ENCODE measurements around the gene RHBDF2.

The RHBDF2 gene

DNA sequence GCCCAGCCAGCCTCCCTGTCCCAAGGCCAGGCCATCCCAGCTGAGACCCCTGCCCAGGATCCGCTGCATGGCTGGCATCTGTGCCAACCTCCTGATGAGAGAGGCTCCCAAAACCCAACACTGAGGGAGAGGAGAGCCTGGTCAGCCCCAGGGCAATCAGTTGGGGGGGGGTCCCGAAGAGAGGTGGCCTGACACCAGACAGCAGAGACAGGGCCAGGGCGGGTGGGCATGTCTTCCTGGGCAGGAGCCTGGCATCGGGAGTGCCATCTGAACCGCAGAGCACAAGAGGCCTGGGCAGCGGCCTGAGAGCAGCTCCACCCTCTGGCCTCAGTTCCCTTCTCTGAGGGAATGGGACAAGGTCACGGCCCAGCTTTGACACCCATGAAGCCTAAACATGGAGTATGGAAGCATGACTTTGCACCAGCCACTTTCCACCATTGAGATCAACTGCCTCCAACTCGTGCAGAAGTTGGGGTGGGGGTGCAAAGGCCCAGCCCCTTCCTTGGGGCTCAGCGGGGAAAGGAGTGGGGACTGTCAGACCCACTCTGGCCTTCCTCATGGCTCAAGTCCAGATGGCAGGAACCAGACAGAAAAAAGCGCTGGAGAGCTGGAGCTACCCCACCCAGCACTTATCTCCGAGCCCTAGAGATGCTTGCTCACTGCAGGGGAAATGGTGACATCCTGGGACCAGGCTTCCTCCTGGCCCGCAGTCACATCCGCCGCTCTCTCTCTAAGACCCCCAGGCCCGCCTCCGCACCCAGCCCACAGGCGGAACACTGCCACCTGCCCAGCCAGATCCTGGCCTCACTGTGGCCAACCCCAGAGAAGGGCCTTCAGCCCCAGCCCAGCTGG, 9.7 kb downstream of the RHBDF2 start:
- no peak for DNase-seq (ENCODE audit: low read depth, low spot score)
- no peak overlapping the region for H3K4me3 ChIP-seq (ENCODE audit: low read length)

DNA sequence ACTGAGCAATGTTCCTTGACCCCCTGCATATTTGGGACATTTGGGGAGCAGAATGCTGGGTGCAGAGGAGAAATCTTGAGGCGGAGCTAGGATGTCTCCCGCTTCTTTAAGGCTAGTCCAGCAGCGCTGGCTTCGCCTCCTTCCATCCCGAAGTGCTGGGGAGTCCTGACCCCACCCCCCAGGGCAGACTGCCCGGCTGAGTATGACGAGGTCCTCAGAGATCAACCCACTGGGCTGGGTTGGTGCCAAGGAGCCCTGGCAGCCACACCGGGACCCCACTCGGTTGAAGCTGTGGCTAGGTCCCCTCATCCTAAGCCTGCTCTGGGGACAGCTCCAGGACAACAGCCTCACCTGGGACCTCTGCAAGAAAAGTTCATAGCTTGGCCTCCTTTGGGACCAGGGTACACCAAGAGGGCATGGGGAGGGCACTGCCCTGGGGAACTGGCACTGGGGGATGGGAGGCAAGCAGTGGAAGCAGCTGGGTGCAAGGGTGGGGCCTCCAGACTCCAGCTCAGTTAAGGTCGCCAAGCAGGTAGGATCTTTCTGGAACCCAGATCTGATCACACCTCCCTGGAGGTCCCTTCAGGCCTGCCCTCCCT, 11.0 kb downstream of the RHBDF2 start:
- H3K4me3 ChIP-seq (ENCODE audit: low read length): no peak overlapping the region
- DNase-seq (ENCODE audit: low read depth, low spot score): no peak

DNA sequence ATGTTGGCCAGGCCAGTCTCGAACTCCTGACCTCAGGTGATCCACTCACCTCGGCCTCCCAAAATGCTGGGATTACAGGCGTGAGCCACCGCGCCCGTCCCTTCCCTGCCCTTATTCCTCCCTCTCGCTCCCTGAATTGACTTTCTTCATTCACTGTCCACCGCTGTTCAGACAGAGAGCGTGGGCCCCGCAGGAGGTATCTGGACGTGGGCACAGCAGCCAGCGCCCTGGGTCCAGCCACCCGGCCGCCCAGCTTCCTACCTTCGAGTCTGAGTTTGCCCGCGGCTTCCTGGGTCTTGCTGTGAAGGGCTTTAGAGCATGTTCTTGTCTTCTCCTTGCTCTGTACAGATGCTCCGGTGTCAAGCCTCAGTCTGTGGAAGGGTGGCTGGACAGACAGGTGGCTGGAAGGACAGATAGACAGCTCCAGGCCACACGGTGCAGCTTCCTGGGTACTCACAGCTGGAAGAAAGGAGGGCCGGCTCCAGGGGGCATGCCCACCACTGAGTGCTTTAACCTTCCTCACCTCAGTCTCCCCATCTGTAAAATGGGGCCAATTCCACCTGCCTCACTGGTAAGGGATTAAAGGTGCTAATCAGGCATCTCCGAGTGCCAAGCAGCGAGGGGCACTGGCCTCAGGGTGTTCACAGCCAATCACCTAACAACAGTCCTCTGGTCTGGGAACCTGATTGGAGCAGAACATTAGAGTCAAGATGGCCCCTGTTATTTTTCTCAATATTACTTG, 13.6 kb downstream of the RHBDF2 start:
- H3K4me3 ChIP-seq (ENCODE audit: low read length): no peak overlapping the region
- DNase-seq (ENCODE audit: low read depth, low spot score): no peak

DNA sequence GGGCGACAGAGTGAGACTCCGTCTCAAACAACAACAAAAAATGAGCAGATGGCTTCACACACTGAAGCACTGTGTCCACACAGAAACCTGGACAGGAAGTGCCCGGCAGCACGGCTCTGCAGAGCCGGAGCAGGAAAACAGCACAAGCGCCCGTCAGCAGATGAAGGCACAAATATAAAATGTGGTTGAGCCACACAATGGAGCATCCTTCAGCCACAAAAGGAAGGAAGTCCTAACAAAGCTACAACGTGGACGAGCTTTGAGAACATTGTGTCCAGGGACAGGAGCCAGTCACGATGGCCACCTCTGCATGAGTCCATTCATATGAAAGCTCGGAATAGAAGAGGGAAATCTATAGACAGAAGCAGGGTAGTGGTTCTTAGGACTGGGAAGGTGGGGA, 15.7 kb downstream of the RHBDF2 start:
- no peak for DNase-seq (ENCODE audit: low read depth, low spot score)
- H3K4me3 ChIP-seq (ENCODE audit: low read length): no peak overlapping the region

DNA sequence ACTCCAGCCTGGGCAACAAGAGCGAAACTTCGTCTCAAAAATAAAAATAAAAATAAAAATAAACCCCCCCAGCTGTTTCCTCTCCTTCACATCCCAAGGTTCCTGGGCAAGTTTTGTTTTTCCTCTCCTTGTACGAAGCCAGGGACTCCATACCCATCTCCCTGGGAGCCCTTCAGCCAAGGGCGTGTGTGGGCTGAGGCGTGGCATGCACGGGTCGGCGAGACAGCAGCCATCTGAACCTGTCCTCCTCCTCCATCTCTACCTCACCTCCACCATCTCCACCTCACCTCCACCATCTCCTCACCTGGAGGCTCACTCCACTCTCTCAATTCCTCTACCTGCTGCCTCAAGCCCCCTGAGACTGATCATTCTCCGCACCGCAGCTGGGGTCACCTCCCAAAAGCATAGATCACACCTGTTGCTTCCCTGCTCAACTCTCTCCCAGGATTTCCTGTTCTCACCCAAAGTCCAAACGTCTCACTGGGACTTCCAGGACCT, 16.9 kb downstream of the RHBDF2 start:
- no peak overlapping the region for H3K4me3 ChIP-seq (ENCODE audit: low read length)
- no peak for DNase-seq (ENCODE audit: low read depth, low spot score)

DNA sequence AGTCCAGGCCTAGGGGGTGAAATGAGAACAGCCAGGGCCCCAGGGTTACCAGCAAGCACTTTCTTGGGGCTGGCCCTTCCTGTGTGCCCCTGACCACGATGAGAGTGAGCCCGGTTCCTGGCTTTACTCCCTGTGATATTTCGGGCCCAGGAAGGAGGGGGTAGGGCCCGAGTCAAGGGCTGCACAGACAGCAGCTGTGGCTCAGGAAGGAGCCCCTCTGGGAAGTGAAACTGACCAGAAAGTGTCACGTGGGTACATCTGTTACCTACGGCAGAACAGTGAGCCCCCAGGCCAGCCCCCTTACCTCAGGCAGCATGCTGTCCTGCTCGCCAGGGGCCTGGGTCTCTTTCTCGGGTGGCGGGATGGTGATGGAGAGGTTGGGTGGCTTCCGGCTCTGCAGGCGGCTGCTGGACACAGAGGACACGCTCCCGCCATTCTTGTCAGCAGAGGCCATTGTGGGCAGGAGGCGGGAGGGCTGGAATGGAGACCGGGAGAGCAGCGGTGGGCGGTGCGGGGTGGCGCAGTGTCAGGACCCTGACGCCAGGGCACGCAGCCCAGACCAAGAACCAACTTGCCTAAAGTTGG, 20.1 kb downstream of the RHBDF2 start:
- DNase-seq (ENCODE audit: low read depth, low spot score): no peak
- H3K4me3 ChIP-seq (ENCODE audit: low read length): no peak overlapping the region

DNA sequence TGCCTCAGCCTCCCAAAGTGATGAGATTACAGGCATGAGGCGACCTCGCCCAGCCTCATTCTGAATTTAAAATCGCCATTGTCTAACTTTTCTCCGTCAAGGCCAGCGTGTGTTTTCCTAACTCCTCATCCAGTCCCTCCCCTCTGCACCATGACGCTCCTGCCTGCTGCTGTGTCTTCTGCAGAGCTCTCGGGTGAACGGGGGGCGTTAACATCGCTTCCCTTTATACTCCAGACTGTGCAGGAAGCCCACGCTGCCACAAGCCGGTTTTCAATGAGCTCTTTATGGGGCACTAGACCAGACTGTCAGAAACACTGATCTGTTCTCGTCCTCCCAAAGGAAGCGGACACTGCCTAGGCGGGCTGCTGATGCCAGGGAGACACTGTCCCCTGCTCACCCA, 20.6 kb downstream of the RHBDF2 start:
- no peak overlapping the region for H3K4me3 ChIP-seq (ENCODE audit: low read length)
- no peak for DNase-seq (ENCODE audit: low read depth, low spot score)

DNA sequence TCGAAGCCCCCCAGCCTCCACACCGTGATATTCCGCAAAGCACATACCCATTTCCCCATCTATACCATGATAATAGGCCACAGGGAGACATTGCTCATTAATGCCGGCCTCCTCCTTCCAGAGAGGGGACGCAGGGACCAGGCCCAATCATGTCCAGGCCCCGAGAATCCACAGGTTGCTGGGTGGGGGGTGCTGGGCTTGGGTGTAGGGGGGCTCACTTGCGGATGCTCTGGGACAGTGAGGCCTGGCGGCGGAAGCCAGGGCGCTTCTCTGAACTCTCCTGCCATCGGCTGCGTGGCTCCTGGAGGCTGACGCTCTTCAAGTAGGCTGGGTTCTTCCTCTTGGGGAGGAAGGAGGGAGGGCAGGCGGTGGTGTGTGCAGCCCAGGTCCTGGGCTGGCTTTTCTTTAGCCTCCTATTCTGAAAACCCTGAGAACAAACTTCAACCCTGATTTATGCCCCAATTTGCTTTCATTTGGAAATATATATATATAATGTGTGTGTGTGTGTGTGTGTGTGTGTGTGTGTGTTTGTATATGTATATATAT, 21.6 kb downstream of the RHBDF2 start:
- no peak for DNase-seq (ENCODE audit: low read depth, low spot score)
- no peak overlapping the region for H3K4me3 ChIP-seq (ENCODE audit: low read length)

DNA sequence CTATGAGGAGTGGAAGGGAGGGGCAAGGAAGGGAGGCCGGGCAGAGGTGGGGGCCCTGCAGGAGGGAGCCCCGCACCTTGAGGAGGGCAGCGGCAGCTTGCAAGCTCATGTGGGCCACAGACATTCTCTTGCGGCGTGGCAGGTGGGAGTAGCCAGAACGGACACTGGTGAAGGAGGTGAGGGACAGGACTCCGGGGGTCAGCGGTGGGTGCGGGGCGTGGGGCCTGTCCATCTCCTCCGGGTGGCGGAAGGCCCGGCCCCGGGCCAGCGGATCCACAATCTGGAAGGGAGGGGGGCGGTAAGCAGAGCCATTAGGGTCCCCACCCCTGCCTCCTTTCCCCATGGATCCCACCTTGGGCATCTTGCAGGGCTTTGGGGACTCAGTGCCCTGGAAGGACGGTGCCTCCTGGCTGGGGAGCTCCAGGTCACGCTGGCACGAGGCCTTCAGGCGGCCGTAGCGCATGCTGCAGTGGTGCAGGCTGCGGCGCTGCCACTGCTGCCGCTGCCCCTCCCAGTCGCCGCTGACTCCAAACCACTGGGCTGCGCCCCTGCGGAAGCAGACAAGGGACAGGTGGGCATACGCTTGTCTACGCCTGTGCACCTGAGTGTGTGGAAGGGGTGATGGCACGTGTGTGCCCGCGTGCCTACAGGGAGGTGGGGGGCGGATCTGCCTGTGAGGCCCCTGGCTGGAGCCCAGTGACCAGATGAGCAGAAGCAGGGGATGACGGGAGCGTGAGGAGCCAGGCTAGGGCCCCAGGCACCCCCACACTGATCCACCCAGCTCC, 22.3 kb downstream of the RHBDF2 start:
- DNase-seq (ENCODE audit: low read depth, low spot score): no peak
- H3K4me3 ChIP-seq (ENCODE audit: low read length): no peak overlapping the region

DNA sequence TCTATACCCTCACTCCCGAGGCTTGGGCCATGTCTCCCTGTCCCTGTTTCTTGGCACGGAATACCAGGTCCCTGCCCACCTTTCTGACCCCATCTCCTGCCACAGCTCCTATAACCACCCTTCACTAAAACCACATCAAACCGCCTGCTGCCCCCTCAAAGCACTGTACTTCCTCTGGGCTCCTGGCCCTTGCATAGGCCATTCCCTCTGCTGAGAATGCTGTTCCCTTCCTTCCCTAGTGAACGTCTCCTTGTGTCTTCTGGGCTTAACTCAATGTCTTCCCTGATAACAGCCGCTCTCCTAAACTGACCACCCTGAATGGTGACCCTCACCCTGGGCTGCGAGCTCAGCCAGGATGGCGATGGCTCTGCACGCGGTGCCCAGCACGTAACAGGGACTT, 23.1 kb downstream of the RHBDF2 start:
- H3K4me3 ChIP-seq (ENCODE audit: low read length): no peak overlapping the region
- DNase-seq (ENCODE audit: low read depth, low spot score): no peak

DNA sequence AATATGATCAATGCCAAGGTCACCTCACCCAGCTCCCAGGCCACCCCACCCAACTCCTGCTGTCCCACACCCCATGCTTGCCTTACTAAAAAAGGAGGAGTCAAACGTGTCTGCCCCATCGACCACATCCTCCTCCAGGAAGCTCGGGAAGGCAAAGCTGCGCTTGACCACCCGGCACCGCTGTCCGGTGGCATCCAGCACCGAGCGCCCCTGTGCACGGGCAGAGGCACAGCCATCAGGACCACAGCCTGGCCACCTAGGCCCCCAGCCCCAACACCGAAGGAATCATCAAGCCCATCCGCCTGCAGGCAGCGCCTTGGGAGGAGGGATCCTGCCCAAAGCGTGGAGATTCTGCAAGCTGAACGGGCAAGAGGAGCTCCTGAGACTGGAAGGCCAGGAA, 23.6 kb downstream of the RHBDF2 start:
- no peak overlapping the region for H3K4me3 ChIP-seq (ENCODE audit: low read length)
- no peak for DNase-seq (ENCODE audit: low read depth, low spot score)

DNA sequence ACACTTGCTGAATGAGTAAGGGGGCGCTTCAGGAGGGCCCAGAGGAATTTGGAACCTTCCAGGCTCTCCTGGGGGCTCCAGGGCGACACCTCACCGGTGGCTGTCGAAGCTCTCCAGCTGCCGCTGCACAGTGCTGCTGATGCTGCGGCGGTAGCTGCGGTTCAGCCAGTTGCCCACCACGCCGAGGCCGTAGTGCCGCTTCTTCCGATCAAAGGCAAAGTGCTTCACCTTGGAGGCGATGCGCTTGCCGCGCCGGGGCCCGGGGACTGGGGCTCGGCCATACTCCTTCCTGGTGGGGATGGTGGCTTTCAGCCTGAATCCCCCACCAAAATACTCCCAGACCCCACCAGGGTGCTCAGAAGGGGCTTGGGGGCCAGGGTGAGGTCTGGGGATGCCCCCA, 24.5 kb downstream of the RHBDF2 start:
- no peak for DNase-seq (ENCODE audit: low read depth, low spot score)
- H3K4me3 ChIP-seq (ENCODE audit: low read length): no peak overlapping the region

DNA sequence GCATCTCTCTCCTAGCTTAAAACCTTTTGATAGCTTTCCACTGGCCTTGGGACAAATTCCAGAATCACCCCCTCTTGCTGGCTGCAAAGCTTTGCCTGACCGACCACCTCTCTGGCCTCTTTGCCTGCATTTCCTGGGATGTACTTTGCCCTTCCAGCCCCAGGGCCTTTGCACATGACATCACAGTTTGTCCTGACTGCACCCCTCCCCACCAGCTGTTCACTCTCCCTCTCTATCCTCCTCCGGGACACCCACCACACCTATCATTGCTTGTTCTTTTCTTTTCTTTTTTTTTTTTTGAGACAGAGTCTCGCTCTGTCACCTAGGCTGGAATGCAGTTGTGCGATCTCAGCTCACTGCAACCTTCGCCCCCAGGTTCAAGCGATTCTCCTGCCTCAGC, 25.9 kb downstream of the RHBDF2 start:
- DNase-seq (ENCODE audit: low read depth, low spot score): no peak

DNA sequence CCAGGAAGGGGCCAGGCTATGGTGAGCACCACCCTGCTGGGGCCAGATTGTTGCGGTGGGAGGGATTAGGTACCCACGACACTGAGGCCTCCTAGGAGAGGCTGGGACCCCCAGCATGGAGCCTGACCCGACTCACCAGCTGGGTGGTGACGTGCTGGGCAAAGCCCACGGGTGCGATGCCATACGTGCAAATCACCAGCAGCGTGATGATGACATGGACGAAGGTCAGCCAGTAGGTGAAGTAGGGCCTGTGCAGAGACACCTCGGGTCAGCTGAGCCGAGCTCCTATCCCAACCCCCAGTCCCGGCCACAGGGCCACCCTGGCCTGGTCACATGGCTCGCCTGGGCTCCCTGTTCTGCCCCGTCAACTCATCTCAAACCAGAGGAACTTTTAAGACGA, 26.3 kb downstream of the RHBDF2 start:
- no peak for DNase-seq (ENCODE audit: low read depth, low spot score)
- no peak overlapping the region for H3K4me3 ChIP-seq (ENCODE audit: low read length)

More for the DNA sequence above, 25.9 kb downstream of the RHBDF2 start:
- H3K4me3 ChIP-seq (ENCODE audit: low read length): no peak overlapping the region

DNA sequence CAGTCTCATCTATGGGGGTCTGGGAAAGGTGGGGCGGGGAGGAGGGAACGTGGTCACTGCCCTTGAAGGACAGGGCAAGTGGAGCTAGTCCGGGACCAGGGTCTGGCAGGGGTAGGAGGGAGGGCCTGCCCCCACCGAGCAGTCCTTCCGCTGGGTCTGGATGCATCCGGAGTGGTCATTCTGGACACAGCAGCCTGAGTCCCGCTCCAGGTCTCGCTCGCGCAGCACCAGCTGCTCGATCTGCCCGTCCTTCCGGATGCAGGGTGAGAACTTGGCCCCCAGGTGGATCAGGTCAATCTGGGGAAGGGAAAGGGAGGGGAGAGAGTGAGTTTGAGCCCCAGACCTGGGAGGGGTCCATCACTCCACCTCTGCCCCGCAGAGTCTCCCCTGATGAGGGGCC, 27.0 kb downstream of the RHBDF2 start:
- H3K4me3 ChIP-seq (ENCODE audit: low read length): no peak overlapping the region
- no peak for DNase-seq (ENCODE audit: low read depth, low spot score)

DNA sequence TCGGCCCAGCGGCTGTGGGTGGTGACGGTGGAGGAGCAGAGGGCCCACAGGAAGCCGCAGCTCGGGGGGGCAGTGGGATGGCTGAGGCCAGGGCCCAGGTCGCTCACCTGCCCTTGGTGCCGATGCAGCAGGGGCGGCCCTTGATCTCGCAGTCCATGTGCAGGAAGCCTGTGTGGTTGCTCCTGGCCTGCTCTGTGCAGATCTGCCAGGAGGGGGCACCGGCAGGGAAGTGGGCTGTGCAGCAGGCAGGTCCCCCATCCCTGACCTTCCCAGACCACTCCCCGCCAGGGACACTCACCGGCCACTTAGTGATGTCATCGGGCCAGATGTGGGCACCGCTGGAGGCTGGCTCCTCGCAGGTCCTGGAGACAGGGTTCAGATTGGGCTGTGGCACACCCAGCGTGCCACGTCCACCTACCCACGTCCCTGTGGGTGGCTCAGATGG, 27.7 kb downstream of the RHBDF2 start:
- H3K4me3 ChIP-seq (ENCODE audit: low read length): no peak overlapping the region
- DNase-seq (ENCODE audit: low read depth, low spot score): no peak

DNA sequence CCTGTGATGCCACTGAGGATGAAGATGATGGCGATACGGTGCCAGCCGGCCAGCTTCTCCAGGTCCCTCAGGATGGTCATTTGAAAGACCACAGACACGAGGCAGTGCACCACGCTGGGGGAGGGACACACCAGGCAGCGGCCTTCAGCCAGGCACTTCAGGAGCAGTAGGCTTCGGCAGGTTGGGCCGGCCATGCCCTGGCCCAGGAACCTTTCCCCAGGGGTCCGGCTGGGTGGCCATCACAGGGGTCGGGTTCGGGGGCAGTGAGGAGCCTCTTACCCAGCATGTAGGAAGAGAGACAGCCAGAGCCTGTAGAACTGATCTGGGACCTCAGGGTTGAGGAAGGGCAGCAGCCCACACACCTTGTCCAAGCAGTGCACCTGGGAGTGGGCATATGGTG, 28.5 kb downstream of the RHBDF2 start:
- H3K4me3 ChIP-seq (ENCODE audit: low read length): no peak overlapping the region
- no peak for DNase-seq (ENCODE audit: low read depth, low spot score)

DNA sequence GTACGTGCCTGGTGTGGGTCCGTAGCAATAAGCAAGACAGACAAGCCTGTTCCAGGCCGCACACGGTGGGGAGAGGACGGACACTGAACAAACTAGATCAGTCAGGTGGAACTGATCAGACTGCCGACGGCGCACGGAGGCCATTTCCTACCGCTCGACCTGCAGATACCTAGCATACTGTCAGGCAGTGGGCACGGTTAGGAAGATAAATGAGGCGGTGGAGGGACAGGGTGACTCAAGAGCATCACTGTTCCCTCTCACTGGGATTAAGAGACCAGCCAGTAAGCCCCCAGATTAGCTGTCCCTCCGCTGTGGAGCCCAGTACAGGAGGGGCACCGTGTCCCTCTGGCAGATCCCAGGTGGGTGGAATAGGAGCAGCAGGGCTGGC, 29.0 kb downstream of the RHBDF2 start:
- H3K4me3 ChIP-seq (ENCODE audit: low read length): no peak overlapping the region
- no peak for DNase-seq (ENCODE audit: low read depth, low spot score)

Data from Jurkat, Clone E6-1 (cell line).